GM23248 (cell line): ENCODE measurements around the gene AKT2.

Source experiments
- EZH2 ChIP-seq: fragments of 200-600 bp; sonication (generic); IDR thresholded peaks from 2 replicates; pipeline ENCODE4 v1.6.1; 2018; ENCODE audit warnings: antibody characterized with exemption, mild to moderate bottlenecking; ENCODE audit not compliant: insufficient read depth, poor library complexity, severe bottlenecking
- EZH2phosphoT487 ChIP-seq: fragments of 200-600 bp; sonication (generic); IDR thresholded peaks from 2 replicates; pipeline ENCODE4 v1.6.1; 2018; ENCODE audit warnings: antibody characterized with exemption, moderate library complexity, mild to moderate bottlenecking, low read depth; ENCODE audit not compliant: insufficient read depth

DNA sequence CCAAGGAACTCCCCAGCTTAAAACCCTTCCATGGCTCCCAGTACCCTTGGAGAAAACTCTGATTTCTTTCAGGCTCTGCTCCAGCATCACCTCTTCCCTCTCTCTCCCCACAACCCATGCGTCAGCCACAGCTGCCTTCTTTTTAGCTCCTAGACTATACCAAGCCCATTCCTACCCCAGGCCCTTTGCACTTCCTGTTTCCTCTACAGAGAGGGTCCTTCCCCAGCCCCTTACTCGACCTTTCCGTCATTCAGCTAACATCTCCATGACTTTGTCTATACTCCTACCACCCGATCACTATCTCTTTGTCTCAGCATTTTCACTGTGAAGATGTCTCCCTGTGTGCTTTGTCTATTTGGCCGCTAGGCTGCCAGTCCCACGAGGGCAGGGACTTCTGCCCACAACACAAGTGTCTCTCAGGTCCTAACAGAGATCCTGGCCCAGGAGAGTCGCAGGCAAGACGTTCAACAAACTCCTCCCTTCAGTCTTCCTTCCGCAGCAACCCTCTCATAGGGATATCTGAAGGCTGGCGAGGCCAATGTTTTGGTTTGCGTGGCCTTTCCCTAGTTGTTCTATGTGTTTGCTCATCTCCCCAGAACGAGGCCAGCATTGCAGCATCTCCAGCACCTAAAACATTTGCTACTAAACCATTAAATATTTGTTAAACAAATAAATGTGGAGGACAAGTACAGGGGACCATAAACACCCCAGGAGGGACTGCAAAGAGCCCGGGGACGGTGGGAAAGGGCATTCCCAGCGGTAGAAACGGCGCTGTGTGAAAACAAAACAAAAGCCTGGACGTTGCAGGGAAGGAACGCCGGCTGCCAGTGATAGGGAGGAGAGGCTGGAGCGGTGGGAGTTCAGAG is 59.5 kb downstream of the AKT2 start:
- no peak for TF ChIP-seq EZH2
- no peak for TF ChIP-seq EZH2phosphoT487
